ENCODE data around the gene ITPR3.

- TF ChIP-seq CTCF (IDR thresholded peaks at IDR 0.05) (no peak), POLR2A (IDR thresholded peaks at IDR 0.05) (no peak), POLR2AphosphoS5 (IDR thresholded peaks at IDR 0.05) (no peak), EP300 (IDR thresholded peaks at IDR 0.05) (no peak)
Observed at GRCh38 chr6:33591424-33592032, 29.6 kb upstream of the ITPR3 start.

Data from suprapubic skin (tissue), 4 donors.